ENCODE measurements around the gene WNT10A. TPM values are rescaled to one million over a fixed set of nuclear protein-coding genes. Genes with fewer than 3 reads are reported as not detected.

The WNT10A gene
- total and polyA plus RNA-seq, 4 experiments from 2014 or later: 7.6 to 12.4 (median 9.6) TPM

DNA sequence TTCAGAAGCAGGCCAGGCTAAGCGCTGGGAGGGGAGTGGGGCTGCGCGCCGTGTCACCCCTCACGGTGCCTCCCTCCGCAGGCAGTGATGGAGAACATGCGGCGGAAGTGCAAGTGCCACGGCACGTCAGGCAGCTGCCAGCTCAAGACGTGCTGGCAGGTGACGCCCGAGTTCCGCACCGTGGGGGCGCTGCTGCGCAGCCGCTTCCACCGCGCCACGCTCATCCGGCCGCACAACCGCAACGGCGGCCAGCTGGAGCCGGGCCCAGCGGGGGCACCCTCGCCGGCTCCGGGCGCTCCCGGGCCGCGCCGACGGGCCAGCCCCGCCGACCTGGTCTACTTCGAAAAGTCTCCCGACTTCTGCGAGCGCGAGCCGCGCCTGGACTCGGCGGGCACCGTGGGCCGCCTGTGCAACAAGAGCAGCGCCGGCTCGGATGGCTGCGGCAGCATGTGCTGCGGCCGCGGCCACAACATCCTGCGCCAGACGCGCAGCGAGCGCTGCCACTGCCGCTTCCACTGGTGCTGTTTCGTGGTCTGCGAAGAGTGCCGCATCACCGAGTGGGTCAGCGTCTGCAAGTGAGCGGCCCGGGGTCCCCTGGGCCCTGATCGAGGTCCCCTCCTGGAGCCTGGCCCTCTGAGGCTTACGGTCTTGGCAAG is 12.2 kb downstream of the WNT10A start:
- Mint-ChIP-seq H3K36me3 (peaks cover 0 to 10% of the 10 kb centered on the region in 2 donors), H3K27ac (peak overlapping the region; percentile 94 to 99 (median 98)), H3K4me1 (peaks cover 40 to 76% (median 50%) of the 10 kb centered on the region in 4 donors), H3K4me3 (peak overlapping the region; percentile 76 to 87 (median 80)), H3K27me3 (no peaks in the 10 kb centered on the region), H3K9me3 (no peaks in the 10 kb centered on the region)
- CTCF ChIA-PET (ENCODE audit: partially characterized antibody): interaction anchor here (1.0 to 15.8 kb wide), 3 partner anchors 11 to 45 kb away, joined by 3 to 1167 read pairs (median 6); partner anchors contain the start of gene WNT10A
- POLR2A ChIA-PET (ENCODE audit: partially characterized antibody): interaction anchor here (0.6 to 10.0 kb wide), 8 partner anchors 12 to 1226 kb away, joined by 3 to 667 read pairs (median 6); partner anchors contain the start of genes CNPPD1, DNPEP, TTLL4 and WNT10A
- Histone ChIP-seq H3K27ac (ENCODE audit: low read depth, low read length) (peak overlapping the region; percentile 93), H3K4me3 (ENCODE audit: low read length in 2 of 2) (peak overlapping the region; percentile 9 to 61), H3K9me3 (ENCODE audit: control insufficient read depth in 1 of 2, low read length in 2 of 2) (no peaks in the 10 kb centered on the region), H3K36me3 (ENCODE audit: insufficient read depth, low read length) (no peaks in the 10 kb centered on the region), H3K4me1 (ENCODE audit: insufficient read depth, low read length) (peaks cover 66% of the 10 kb centered on the region), H3K27me3 (ENCODE audit: insufficient read depth, low read length) (no peaks in the 10 kb centered on the region)
- intact Hi-C loops (cut with micrococcal nuclease): loop anchor here (1.0 to 10.0 kb wide), 4 partner anchors 13 to 606 kb away; partner anchors contain the start of genes CNOT9, DNAJB2, USP37 and WNT10A
- peak; percentile 89 to 96 (median 92) for DNase-seq

DNA sequence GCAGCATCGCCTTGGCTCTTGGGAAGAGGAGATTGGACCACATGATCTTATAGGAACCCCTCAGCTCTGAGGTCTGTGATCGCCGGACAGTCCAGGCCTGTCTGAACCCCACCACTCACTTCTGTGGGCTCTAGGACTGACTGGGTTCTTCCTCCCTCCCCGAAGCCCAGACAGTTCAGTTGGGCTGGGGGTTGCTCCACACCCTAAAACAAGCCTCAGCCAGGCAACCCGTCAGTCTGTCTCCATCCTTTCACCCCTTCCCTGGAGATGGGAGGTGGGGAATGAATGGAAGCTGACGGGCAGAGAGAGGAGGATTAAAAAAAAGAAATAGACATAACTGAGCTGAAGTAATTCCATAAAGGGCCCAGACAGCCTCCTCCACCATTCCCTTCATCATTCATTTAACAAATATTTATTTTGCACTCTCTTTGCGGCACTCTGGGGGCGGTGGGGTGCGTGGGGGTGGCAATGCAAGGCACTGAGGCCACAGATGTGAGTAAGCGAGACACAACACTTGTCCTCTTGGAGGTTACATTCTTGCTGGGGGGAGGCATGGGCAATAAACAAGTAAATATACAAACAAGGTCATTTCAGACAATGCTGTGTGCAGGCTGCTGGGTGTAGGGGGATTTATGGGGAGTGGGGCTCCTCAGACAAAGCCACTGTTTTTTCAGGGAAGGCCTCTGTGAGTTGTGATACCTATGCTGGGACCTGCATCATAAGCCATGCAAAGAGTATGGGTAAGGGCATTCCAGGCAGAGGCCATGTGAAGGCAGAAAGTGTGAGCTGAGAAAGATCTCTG is 12.9 kb downstream of the WNT10A start:
- POLR2A ChIA-PET (ENCODE audit: partially characterized antibody): interaction anchor here (0.6 to 10.0 kb wide), 6 partner anchors 12 to 494 kb away, joined by 3 to 667 read pairs (median 8); partner anchors contain the start of genes DNPEP, TTLL4 and WNT10A
- Mint-ChIP-seq H3K27me3 (peaks cover 0 to 1% of the 10 kb centered on the region in 2 donors), H3K4me1 (peaks cover 43 to 81% (median 56%) of the 10 kb centered on the region in 4 donors), H3K36me3 (peaks cover 0 to 13% of the 10 kb centered on the region in 2 donors), H3K4me3 (peak overlapping the region; percentile 76 to 87 (median 80)), H3K9me3 (peaks cover 0 to 1% (median 0%) of the 10 kb centered on the region in 8 donors), H3K27ac (peak overlapping the region; percentile 94 to 99 (median 98))
- Histone ChIP-seq H3K9me3 (ENCODE audit: control insufficient read depth in 1 of 2, low read length in 2 of 2) (no peaks in the 10 kb centered on the region), H3K4me1 (ENCODE audit: insufficient read depth, low read length) (peaks cover 73% of the 10 kb centered on the region), H3K4me3 (ENCODE audit: low read length in 2 of 2) (peak overlapping the region; percentile 9 to 61), H3K27me3 (ENCODE audit: insufficient read depth, low read length) (no peaks in the 10 kb centered on the region), H3K36me3 (ENCODE audit: insufficient read depth, low read length) (no peaks in the 10 kb centered on the region), H3K27ac (ENCODE audit: low read depth, low read length) (peak overlapping the region; percentile 93)
- CTCF ChIA-PET (ENCODE audit: partially characterized antibody): interaction anchor here (1.0 to 15.8 kb wide), 3 partner anchors 12 to 86 kb away, joined by 3 to 1167 read pairs (median 3); partner anchors contain the start of gene WNT10A
- intact Hi-C loops (cut with micrococcal nuclease): loop anchor here (5.0 to 10.0 kb wide), 3 partner anchors 329 to 606 kb away; partner anchors contain the start of genes CNOT9, DNAJB2 and USP37
- DNase-seq: peak in 1 of 5 donors; percentile 16

DNA sequence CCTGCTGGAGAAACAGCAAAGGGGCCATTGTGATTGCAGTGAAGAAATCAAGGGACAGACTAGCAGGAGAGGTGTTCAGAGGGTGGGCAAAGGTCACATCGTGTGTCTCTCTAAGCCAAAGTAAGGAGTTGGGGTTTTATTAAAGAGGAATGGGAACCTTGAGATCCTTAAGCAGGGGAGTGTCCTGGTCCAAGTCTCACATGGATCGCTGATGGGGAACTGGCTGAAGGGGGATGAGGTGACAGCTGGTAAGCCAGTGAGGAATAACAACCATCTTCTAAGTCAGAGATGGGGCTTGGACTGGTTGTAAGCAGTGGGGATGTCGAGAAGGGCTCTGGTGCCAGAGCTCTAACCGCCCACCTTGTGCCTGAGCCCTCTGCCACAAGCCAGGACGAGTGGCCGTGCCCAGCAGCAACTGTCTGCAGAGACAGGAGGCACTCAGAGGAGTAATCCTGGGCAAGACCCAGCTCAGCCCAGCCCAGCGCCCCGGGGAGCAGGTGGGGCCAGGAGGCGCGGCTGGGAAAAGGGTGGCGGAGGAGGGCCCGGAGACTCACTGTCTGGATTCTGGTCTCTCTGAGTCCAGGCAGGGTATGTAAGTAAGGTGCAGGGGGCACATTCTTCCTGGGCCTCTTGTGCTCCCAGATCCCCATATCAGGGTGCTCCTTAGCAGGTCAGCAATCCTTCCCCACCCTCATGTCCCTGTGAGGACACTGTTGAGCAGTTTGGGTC is 13.7 kb downstream of the WNT10A start:
- Mint-ChIP-seq H3K4me1 (peaks cover 43 to 80% (median 58%) of the 10 kb centered on the region in 4 donors), H3K36me3 (peaks cover 0 to 13% of the 10 kb centered on the region in 2 donors), H3K4me3 (peak overlapping the region; percentile 76 to 87 (median 80)), H3K27me3 (peaks cover 0 to 1% of the 10 kb centered on the region in 2 donors), H3K27ac (peak overlapping the region; percentile 94 to 99 (median 98)), H3K9me3 (peaks cover 0 to 2% (median 0%) of the 10 kb centered on the region in 8 donors)
- Histone ChIP-seq H3K27ac (ENCODE audit: low read depth, low read length) (peak overlapping the region; percentile 93), H3K4me1 (ENCODE audit: insufficient read depth, low read length) (peaks cover 76% of the 10 kb centered on the region), H3K4me3 (ENCODE audit: low read length in 2 of 2) (no peak overlapping the region), H3K9me3 (ENCODE audit: control insufficient read depth in 1 of 2, low read length in 2 of 2) (no peaks in the 10 kb centered on the region), H3K27me3 (ENCODE audit: insufficient read depth, low read length) (no peaks in the 10 kb centered on the region), H3K36me3 (ENCODE audit: insufficient read depth, low read length) (no peaks in the 10 kb centered on the region)
- intact Hi-C loops (cut with micrococcal nuclease): loop anchor here (5.0 to 10.0 kb wide), 3 partner anchors 330 to 607 kb away; partner anchors contain the start of genes CNOT9, DNAJB2 and USP37
- POLR2A ChIA-PET (ENCODE audit: partially characterized antibody): interaction anchor here (2.3 to 10.0 kb wide), 3 partner anchors 13 to 184 kb away, joined by 10 to 667 read pairs (median 10); partner anchors contain the start of genes TTLL4 and WNT10A
- CTCF ChIA-PET (ENCODE audit: partially characterized antibody): interaction anchor here (1.1 to 15.8 kb wide), 2 partner anchors 13 to 86 kb away, joined by 3 to 1167 read pairs; partner anchors contain the start of gene WNT10A
- DNase-seq: no peak

DNA sequence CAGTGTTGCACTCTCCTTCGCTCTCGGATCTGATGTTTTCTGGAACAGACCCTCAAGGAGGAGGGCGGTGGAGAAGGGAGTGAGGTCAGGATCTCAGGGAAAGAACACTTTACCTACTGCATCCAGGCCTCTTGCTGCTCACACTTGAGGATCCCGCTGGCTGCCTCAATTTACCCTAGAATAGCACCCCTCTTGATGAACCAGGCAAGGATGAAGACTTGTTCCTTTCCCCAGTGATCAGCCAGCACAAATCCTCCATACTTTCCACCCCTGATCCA is 14.2 kb downstream of the WNT10A start:
- Histone ChIP-seq H3K27me3 (ENCODE audit: insufficient read depth, low read length) (no peaks in the 10 kb centered on the region), H3K9me3 (ENCODE audit: control insufficient read depth in 1 of 2, low read length in 2 of 2) (no peaks in the 10 kb centered on the region), H3K4me3 (ENCODE audit: low read length in 2 of 2) (no peak overlapping the region), H3K27ac (ENCODE audit: low read depth, low read length) (peak overlapping the region; percentile 93), H3K4me1 (ENCODE audit: insufficient read depth, low read length) (peaks cover 76% of the 10 kb centered on the region), H3K36me3 (ENCODE audit: insufficient read depth, low read length) (no peaks in the 10 kb centered on the region)
- ChIA-PET POLR2A (ENCODE audit: partially characterized antibody) (interaction anchor here (10.0 kb wide), 1 partner anchor 14 kb away, joined by 667 read pairs; the partner anchor contains the start of gene WNT10A), CTCF (ENCODE audit: partially characterized antibody) (interaction anchor here (1.1 to 15.8 kb wide), 2 partner anchors 13 to 31 kb away, joined by 3 to 1167 read pairs; partner anchors contain the start of gene WNT10A)
- DNase-seq: no peak
- Mint-ChIP-seq H3K27ac (peak overlapping the region; percentile 94 to 99 (median 98)), H3K27me3 (peaks cover 1 to 4% of the 10 kb centered on the region in 2 donors), H3K9me3 (peaks cover 0 to 2% (median 0%) of the 10 kb centered on the region in 8 donors), H3K36me3 (peaks cover 0 to 13% of the 10 kb centered on the region in 2 donors), H3K4me3 (peak overlapping the region in 5 of 8 donors; percentile 2 to 79 (median 54)), H3K4me1 (peaks cover 43 to 78% (median 57%) of the 10 kb centered on the region in 4 donors)
- intact Hi-C loops (cut with micrococcal nuclease): loop anchor here (5.0 to 10.0 kb wide), 7 partner anchors 238 to 608 kb away; partner anchors contain the start of genes BCS1L, CNOT9, CNPPD1 and CTDSP1

DNA sequence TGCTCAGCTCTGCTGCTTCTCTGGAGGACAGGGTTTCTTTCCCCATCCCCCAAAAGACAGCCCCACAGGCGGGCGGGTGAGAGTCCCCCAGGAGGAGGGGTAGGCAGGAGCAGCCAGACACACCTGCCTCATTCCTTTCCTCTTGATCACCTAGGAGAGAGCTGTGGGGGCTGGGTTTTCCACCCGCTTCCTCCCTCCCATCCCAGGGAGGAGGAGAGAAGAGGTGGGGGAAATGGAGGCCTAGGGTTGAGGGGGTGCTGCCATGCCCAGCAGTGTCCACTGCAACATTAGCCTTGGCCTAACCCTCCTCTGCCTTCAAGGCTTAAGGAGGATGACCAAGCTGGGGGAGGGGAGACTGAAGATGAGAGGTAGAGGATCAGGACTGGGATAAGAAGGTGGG is 14.7 kb downstream of the WNT10A start:
- peaks cover 0 to 12% of the 10 kb centered on the region in 2 donors for H3K36me3 Mint-ChIP-seq
- POLR2A ChIA-PET (ENCODE audit: partially characterized antibody): interaction anchor here (1.1 to 10.0 kb wide), 4 partner anchors 14 to 679 kb away, joined by 3 to 667 read pairs (median 3); partner anchors contain the start of gene WNT10A
- no peaks in the 10 kb centered on the region for H3K27me3 ChIP-seq (ENCODE audit: insufficient read depth, low read length)
- peaks cover 43 to 78% (median 57%) of the 10 kb centered on the region in 4 donors for H3K4me1 Mint-ChIP-seq
- DNase-seq: no peak
- H3K36me3 ChIP-seq (ENCODE audit: insufficient read depth, low read length): no peaks in the 10 kb centered on the region
- CTCF ChIA-PET (ENCODE audit: partially characterized antibody): interaction anchor here (1.1 to 15.8 kb wide), 3 partner anchors 14 to 43 kb away, joined by 3 to 1167 read pairs (median 4); partner anchors contain the start of gene WNT10A
- H3K4me3 Mint-ChIP-seq: peak overlapping the region; percentile 59 to 84 (median 77)
- H3K4me3 ChIP-seq (ENCODE audit: low read length in 2 of 2): no peak overlapping the region
- H3K9me3 ChIP-seq (ENCODE audit: control insufficient read depth in 1 of 2, low read length in 2 of 2): no peaks in the 10 kb centered on the region
- peaks cover 76% of the 10 kb centered on the region for H3K4me1 ChIP-seq (ENCODE audit: insufficient read depth, low read length)
- H3K9me3 Mint-ChIP-seq: peaks cover 0 to 2% (median 0%) of the 10 kb centered on the region in 8 donors
- peak overlapping the region; percentile 94 to 99 (median 98) for H3K27ac Mint-ChIP-seq
- H3K27ac ChIP-seq (ENCODE audit: low read depth, low read length): peak overlapping the region; percentile 93
- H3K27me3 Mint-ChIP-seq: peaks cover 2 to 4% of the 10 kb centered on the region in 2 donors
- intact Hi-C loops (cut with micrococcal nuclease): loop anchor here (5.0 to 10.0 kb wide), 6 partner anchors 238 to 498 kb away; partner anchors contain the start of genes BCS1L, CNOT9, CNPPD1 and CTDSP1
